Esophagus (tissue), 2 donors: Measurements from ENCODE around the gene TMOD1. TPM values are rescaled to one million over a fixed set of nuclear protein-coding genes. Genes with fewer than 3 reads are reported as not detected.

ENCODE experiments used
- H3K27ac ChIP-seq, 2 donors: one replicate each; pipeline ENCODE4 v1.5.1; 2013; ENCODE audit warnings: low read depth in 2 of 2, mild to moderate bottlenecking in 2 of 2, inconsistent platforms in 1 of 2, low read length in 1 of 2, moderate library complexity in 1 of 2
- H3K27me3 ChIP-seq, 2 donors: one replicate each; pipeline ENCODE4 v1.6.1; 2013; ENCODE audit warnings: low read length in 2 of 2, control low read depth in 1 of 2, mild to moderate bottlenecking in 1 of 2; ENCODE audit not compliant: insufficient read depth in 2 of 2, control insufficient read depth in 1 of 2
- H3K36me3 ChIP-seq, 2 donors: one replicate each; pipeline ENCODE4 v1.6.1; 2013; ENCODE audit warnings: low read length in 1 of 2; ENCODE audit not compliant: control insufficient read depth in 2 of 2, insufficient read depth in 2 of 2
- H3K4me1 ChIP-seq, 2 donors: one replicate each; pipeline ENCODE4 v1.6.1; 2013; ENCODE audit warnings: low read length in 1 of 2; ENCODE audit not compliant: control insufficient read depth in 2 of 2, insufficient read depth in 2 of 2
- H3K4me3 ChIP-seq, 2 donors: one replicate each; pipeline ENCODE4 v1.5.1; 2013; ENCODE audit warnings: low read length in 2 of 2, mild to moderate bottlenecking in 2 of 2, low read depth in 1 of 2, moderate library complexity in 1 of 2
- H3K9me3 ChIP-seq, 2 donors: one replicate each; pipeline ENCODE4 v1.6.1; 2013; ENCODE audit warnings: mild to moderate bottlenecking in 2 of 2, low read depth in 1 of 2, low read length in 1 of 2, moderate library complexity in 1 of 2; ENCODE audit not compliant: control insufficient read depth in 2 of 2, insufficient read depth in 1 of 2
- WGBS, 2 donors: extraction: QIAGEN DNeasy Blood & Tissue Kit; methylation state at CpG; one replicate each; pipeline ENCODE4 v1.1.7; 2013; 5-methylcytosine and 5-hydroxymethylcytosine counted together
- polyA plus RNA-seq, 2 donors: library from polyadenylated mRNA; stranded (reverse); fragments of 200-250 nt; gene quantifications; one replicate each; pipeline ENCODE4 v1.2.3, GENCODE V29; 2013
- donor health status: healthy with polysubstance abuse.
- donor health status: Bipolar disorder and iron deficiency.

TMOD1 gene
- polyA plus RNA-seq, 2 donors, result 3.2 to 7.1 TPM

GRCh38 chr9:97504381-97505216 is 3.1 kb downstream of the TMOD1 start:
- 59 to 60% methylated on average over 8 of the region's 8 CpGs for WGBS, 2 donors
- Histone ChIP-seq H3K36me3 (no peaks in the 10 kb centered on the region), H3K27me3 (peaks cover 0 to 12% of the 10 kb centered on the region in 2 donors), H3K27ac (peak overlapping the region; percentile 26 to 32), H3K4me1 (peaks cover 3 to 5% of the 10 kb centered on the region in 2 donors), H3K9me3 (no peaks in the 10 kb centered on the region), H3K4me3 (no peak overlapping the region)

- Histone ChIP-seq H3K27me3 (peaks cover 0 to 12% of the 10 kb centered on the region in 2 donors), H3K4me3 (no peak overlapping the region), H3K9me3 (no peaks in the 10 kb centered on the region), H3K27ac (no peak overlapping the region), H3K4me1 (peaks cover 3 to 5% of the 10 kb centered on the region in 2 donors), H3K36me3 (no peaks in the 10 kb centered on the region)
- WGBS, 2 donors, result 89 to 92% methylated on average over 3 of the region's 3 CpGs
These were observed 4.4 kb downstream of the TMOD1 start for GRCh38 chr9:97505845-97506244.

- H3K9me3 ChIP-seq, result no peaks in the 10 kb centered on the region
- no peak overlapping the region for H3K4me3 ChIP-seq
- H3K27ac ChIP-seq, result no peak overlapping the region
- H3K27me3 ChIP-seq, result peaks cover 0 to 8% of the 10 kb centered on the region in 2 donors
- H3K4me1 ChIP-seq, result peaks cover 3 to 7% of the 10 kb centered on the region in 2 donors
- WGBS, 2 donors, result 80 to 83% methylated on average over 4 of the region's 4 CpGs
- H3K36me3 ChIP-seq, result no peaks in the 10 kb centered on the region
These were observed 4.8 kb downstream of the TMOD1 start for GRCh38 chr9:97506306-97506705.

- Histone ChIP-seq H3K4me1 (peaks cover 3 to 11% of the 10 kb centered on the region in 2 donors), H3K4me3 (no peak overlapping the region), H3K9me3 (no peaks in the 10 kb centered on the region), H3K36me3 (no peaks in the 10 kb centered on the region), H3K27me3 (peaks cover 0 to 8% of the 10 kb centered on the region in 2 donors), H3K27ac (no peak overlapping the region)
- 84 to 86% methylated on average over 1 of the region's 1 CpG for WGBS, 2 donors
These were observed 5.3 kb downstream of the TMOD1 start for GRCh38 chr9:97506787-97507186.

- Histone ChIP-seq H3K27ac (no peak overlapping the region), H3K4me3 (no peak overlapping the region), H3K27me3 (peaks cover 0 to 3% of the 10 kb centered on the region in 2 donors), H3K36me3 (no peaks in the 10 kb centered on the region), H3K9me3 (no peaks in the 10 kb centered on the region), H3K4me1 (peaks cover 3 to 10% of the 10 kb centered on the region in 2 donors)
- 88 to 90% methylated on average over 5 of the region's 5 CpGs for WGBS, 2 donors
These were observed 6.0 kb downstream of the TMOD1 start for GRCh38 chr9:97507428-97507984.

GRCh38 chr9:97508852-97509251 is 7.4 kb downstream of the TMOD1 start:
- WGBS, 2 donors, result 68 to 79% methylated on average over 4 of the region's 4 CpGs

GRCh38 chr9:97510797-97511654 is 9.6 kb downstream of the TMOD1 start:
- Histone ChIP-seq H3K4me1 (peaks cover 0 to 7% of the 10 kb centered on the region in 2 donors), H3K27ac (peak overlapping the region in 1 of 2 donors; percentile 1), H3K27me3 (no peaks in the 10 kb centered on the region), H3K36me3 (no peaks in the 10 kb centered on the region), H3K4me3 (no peak overlapping the region), H3K9me3 (no peaks in the 10 kb centered on the region)
- WGBS, 2 donors, result 46 to 64% methylated on average over 10 of the region's 10 CpGs

More at GRCh38 chr9:97508852-97509251, 7.4 kb downstream of the TMOD1 start:
- Histone ChIP-seq H3K36me3 (no peaks in the 10 kb centered on the region), H3K4me1 (peaks cover 0 to 7% of the 10 kb centered on the region in 2 donors), H3K27ac (no peak overlapping the region), H3K4me3 (no peak overlapping the region), H3K9me3 (no peaks in the 10 kb centered on the region), H3K27me3 (no peaks in the 10 kb centered on the region)

GRCh38 chr9:97511655-97512427 is 10.4 kb downstream of the TMOD1 start:
- 49 to 65% methylated on average over 6 of the region's 6 CpGs for WGBS, 2 donors
- Histone ChIP-seq H3K4me1 (peaks cover 0 to 7% of the 10 kb centered on the region in 2 donors), H3K9me3 (no peaks in the 10 kb centered on the region), H3K27ac (peak overlapping the region in 1 of 2 donors; percentile 1), H3K27me3 (no peaks in the 10 kb centered on the region), H3K36me3 (no peaks in the 10 kb centered on the region), H3K4me3 (no peak overlapping the region)
